ENCODE measurements around the gene AFAP1.

AFAP1 gene

DNA sequence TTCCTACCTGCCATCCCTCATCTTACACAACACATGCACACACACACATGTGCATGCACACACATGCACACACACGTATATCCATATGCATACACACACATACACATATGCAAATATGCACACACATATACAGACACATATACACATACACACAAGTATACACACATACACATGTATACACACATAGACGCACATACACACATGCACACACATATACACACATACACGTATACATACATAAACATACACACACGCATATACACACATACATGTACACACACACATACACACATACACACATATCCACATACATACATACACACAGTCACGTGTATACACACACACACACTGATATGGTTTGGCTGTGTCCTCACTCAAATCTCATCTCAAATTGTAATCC, 37.0 kb upstream of the AFAP1 start:
- TF ChIP-seq GATA3 (IDR thresholded peaks at IDR 0.05; ENCODE audit: low read depth, low read length) (no peak), GATA2 (IDR thresholded peaks at IDR 0.05; ENCODE audit: low read depth, low read length) (no peak)

DNA sequence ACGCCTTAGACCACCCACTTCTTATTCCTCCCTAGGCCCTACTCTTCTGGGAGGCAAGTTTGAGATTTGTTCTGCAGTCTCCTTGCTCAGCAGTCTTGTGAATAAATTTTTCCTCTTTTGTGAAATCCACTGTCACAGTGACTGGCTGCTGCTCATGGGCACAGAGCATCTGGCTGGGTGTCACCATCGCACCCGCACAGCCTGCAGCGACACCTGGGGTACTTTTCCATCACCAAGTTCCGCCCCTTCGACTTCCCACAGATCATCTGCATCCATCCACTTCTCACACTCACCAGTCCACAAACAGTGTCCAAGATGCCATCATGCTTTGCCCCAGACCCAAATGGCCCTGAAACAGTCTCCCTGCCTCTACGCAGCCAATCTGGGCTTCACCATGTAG, 36.4 kb upstream of the AFAP1 start:
- TF ChIP-seq GATA2 (IDR thresholded peaks at IDR 0.05; ENCODE audit: low read depth, low read length) (no peak), GATA3 (IDR thresholded peaks at IDR 0.05; ENCODE audit: low read depth, low read length) (no peak)

DNA sequence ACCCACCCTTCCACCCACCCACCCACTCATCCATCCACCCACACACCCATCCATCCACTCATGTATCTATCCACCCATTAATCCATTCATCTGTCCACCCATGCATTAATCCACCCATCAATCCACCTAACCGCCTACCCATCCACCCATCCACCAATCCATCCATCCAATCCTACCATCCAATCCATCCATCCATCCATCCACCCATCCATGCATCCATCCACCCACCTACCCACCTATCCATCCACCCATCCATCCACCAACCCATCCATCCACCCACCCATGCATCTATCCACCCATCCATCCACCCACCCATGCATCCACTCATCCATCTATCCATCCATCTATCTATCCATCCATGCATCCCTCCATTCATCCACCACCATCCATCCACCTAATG, 34.8 kb upstream of the AFAP1 start:
- TF ChIP-seq GATA2 (IDR thresholded peaks at IDR 0.05; ENCODE audit: low read depth, low read length) (no peak), GATA3 (IDR thresholded peaks at IDR 0.05; ENCODE audit: low read depth, low read length) (no peak)

GRCh38 chr4:7973545-7973981, 33.9 kb upstream of the AFAP1 start:
- TF ChIP-seq GATA3 (IDR thresholded peaks at IDR 0.05; ENCODE audit: low read depth, low read length): no peak
- no peak for TF ChIP-seq GATA2 (IDR thresholded peaks at IDR 0.05; ENCODE audit: low read depth, low read length)

DNA sequence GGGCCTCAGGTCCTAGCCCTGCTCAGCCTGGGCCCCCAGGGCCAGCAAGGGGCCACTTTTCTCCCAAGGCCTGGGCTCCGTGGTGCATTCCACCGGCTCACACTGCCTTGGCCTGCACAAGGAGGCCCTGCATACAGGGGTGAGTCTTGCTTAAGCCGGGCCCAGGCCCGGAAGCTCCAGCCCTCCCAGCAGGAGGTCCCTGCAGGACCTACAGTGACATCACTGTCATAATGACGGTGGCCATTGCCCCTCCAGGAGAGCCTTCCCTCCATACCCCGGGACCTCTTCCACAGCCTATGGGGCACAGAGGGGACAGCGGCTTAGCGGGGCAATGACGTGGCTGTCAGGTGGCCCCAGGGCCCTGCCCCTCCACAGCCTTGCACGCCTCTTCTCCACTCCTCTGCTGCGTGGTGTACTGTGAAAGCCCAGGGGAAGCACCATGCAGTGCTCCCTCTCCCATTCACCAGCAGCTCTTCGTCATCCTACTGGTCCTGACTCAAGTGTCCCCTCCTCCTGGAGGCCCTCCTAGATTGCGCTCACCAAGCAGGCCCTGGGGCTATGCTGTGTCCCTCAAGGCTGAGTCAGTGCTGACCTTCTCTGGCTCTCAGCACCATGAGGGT, 32.3 kb upstream of the AFAP1 start:
- no peak for TF ChIP-seq GATA2 (IDR thresholded peaks at IDR 0.05; ENCODE audit: low read depth, low read length)
- TF ChIP-seq GATA3 (IDR thresholded peaks at IDR 0.05; ENCODE audit: low read depth, low read length): no peak

GRCh38 chr4:7971159-7971631, 31.5 kb upstream of the AFAP1 start:
- no peak for TF ChIP-seq GATA3 (IDR thresholded peaks at IDR 0.05; ENCODE audit: low read depth, low read length)
- TF ChIP-seq GATA2 (IDR thresholded peaks at IDR 0.05; ENCODE audit: low read depth, low read length): no peak

- no peak for TF ChIP-seq GATA3 (IDR thresholded peaks at IDR 0.05; ENCODE audit: low read depth, low read length)
- no peak for TF ChIP-seq GATA2 (IDR thresholded peaks at IDR 0.05; ENCODE audit: low read depth, low read length)
Measured at GRCh38 chr4:7970361-7970946, 30.8 kb upstream of the AFAP1 start.

- TF ChIP-seq GATA2 (IDR thresholded peaks at IDR 0.05; ENCODE audit: low read depth, low read length) (no peak), GATA3 (IDR thresholded peaks at IDR 0.05; ENCODE audit: low read depth, low read length) (no peak)
Measured at GRCh38 chr4:7968262-7968896, 28.7 kb upstream of the AFAP1 start.

DNA sequence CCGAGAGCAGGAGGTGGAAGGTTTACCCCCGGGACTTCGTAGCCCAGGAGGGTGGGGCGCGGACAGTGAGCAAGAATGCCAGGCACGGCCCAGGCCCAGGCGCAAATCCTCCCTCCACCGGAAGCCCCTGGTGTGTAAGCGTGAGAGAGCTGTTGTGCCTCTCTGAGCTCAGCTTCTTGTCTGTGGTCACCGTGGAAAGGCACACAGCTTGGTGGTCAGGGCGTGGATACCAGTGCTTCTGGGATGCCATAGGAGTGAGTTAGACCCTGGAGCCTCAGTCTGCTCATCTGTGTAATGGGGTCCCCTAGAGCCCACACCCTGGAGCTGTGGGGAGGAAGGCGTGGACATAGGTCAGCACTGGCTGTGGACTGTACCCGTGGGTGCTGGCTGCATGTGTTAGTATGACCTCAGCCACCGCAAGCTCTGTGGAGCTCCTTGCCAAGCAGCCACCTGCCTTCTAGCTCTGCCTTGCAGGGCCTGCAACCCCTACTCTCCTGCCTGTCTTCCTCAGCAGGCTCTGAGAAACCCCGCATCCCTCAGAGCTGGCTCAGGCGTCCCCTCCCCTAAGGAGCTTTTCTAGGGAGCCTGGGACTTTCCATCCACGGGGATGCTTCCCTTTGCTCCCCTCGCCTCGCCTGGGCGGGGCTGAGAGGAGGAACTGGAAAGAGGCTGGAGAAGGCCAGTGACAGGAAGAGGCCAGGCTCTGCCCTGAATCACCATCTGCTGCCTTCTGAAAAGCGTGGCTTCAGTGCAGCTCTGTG, 28.0 kb upstream of the AFAP1 start:
- TF ChIP-seq GATA2 (IDR thresholded peaks at IDR 0.05; ENCODE audit: low read depth, low read length): no peak
- TF ChIP-seq GATA3 (IDR thresholded peaks at IDR 0.05; ENCODE audit: low read depth, low read length): no peak

- TF ChIP-seq GATA3 (IDR thresholded peaks at IDR 0.05; ENCODE audit: low read depth, low read length) (no peak), GATA2 (IDR thresholded peaks at IDR 0.05; ENCODE audit: low read depth, low read length) (no peak)
Measured at GRCh38 chr4:7967063-7967440, 27.4 kb upstream of the AFAP1 start.

DNA sequence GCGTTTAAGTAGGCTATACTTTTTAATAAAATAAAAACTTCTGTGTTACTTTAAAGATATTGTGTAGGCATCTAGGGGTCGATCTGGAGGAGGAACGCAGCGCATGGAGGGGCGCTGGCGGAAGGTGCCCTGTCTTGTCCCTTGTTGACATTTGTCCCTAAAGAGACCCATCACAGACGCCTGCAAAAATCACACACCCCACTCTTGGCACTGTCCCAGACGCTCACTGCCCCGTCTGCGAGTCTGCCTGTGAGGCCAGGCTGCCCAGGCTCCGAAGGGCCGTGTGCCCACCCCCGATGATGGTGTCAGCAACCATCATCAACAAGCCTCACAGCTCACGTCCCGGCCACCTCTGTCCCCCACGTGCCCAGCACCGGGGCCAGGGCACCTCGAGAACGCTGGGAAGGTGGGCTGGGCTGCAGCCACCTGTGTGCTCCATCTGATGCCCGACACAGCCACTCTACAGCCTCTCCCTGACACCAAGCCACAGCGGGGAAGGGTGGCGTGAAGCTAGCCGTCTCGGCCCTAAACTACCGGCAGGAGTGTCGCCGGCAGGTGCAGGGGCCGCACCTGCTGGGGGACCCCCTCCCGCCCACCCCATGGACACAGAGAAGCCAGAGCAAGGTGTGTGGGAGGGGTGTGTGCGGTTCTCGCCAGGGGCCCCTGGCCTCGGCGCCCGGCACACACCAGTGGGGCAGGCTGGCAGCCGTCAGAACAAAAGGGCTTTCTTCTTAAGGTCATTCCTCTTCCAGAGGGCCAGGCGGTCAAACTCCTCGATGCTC, 26.8 kb upstream of the AFAP1 start:
- TF ChIP-seq GATA2 (IDR thresholded peaks at IDR 0.05; ENCODE audit: low read depth, low read length) (no peak), GATA3 (IDR thresholded peaks at IDR 0.05; ENCODE audit: low read depth, low read length) (no peak)

DNA sequence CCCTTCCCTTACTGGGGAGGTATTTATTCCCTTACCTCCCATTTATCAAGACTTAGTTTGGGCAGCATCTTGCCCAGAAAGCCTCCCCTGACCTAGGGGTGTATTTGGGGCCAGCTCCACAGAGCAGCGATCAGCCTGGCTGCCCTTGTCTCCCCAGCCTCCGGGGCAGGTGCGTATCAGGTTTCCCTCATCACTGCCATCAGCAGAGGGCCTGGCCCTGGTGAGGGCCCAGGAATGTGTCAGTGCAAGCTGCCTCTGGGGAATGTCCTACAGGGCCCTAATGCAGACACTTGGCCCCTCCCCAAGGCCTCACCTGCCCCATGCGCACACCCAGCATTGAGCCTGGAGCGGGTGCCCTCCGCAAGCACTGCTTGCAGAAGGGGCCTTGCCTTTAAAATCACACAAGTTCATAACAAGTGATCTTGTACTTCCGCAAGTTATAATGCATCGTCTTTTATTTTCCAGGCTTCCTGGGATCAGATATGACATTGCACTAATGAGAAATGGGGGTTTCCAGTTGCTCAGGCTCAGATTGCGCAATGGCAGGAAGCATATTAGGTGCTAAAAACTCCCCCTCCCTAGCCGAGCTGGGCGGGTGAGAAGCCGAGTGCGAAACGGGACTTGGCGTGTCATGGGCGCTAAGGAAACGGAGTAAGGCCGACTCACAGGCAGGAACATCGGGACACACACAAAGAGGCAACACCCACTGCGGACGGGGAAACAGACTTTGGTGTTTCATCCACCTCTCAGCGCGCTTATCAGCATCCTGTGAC, 25.4 kb upstream of the AFAP1 start:
- TF ChIP-seq GATA2 (IDR thresholded peaks at IDR 0.05; ENCODE audit: low read depth, low read length) (no peak), GATA3 (IDR thresholded peaks at IDR 0.05; ENCODE audit: low read depth, low read length) (no peak)

DNA sequence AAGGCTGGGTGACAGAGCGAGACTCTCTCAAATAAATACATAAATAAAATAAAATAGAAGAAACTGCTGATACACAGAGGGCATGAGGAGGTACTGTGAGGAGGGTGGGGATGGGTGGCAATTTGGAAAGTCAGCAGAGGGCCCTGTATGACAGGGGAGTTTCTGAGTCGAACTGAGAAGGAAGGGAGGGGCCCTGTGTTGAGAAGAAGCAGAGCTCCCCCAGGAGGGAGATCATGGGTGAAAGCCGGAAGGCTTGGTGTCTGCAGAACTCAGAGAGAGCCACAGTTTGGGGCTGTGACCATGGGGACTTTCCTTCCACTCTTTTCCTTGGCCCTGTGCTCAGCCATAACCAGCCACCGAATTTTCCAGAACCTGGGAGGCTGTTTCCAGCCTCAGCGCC, 24.8 kb upstream of the AFAP1 start:
- TF ChIP-seq GATA3 (IDR thresholded peaks at IDR 0.05; ENCODE audit: low read depth, low read length) (no peak), GATA2 (IDR thresholded peaks at IDR 0.05; ENCODE audit: low read depth, low read length) (no peak)

Data from SH-SY5Y (cell line).